GM18909 (cell line): Measurements from ENCODE around the gene C17orf75.

Experiments used
- ATAC-seq: cut with Tn5 transposase; IDR thresholded peaks from one replicate; pipeline ENCODE4 v1.9.1; 2021; ENCODE audit warnings: mild to moderate bottlenecking; ENCODE audit not compliant: unreplicated experiment, poor library complexity

C17orf75 gene

DNA sequence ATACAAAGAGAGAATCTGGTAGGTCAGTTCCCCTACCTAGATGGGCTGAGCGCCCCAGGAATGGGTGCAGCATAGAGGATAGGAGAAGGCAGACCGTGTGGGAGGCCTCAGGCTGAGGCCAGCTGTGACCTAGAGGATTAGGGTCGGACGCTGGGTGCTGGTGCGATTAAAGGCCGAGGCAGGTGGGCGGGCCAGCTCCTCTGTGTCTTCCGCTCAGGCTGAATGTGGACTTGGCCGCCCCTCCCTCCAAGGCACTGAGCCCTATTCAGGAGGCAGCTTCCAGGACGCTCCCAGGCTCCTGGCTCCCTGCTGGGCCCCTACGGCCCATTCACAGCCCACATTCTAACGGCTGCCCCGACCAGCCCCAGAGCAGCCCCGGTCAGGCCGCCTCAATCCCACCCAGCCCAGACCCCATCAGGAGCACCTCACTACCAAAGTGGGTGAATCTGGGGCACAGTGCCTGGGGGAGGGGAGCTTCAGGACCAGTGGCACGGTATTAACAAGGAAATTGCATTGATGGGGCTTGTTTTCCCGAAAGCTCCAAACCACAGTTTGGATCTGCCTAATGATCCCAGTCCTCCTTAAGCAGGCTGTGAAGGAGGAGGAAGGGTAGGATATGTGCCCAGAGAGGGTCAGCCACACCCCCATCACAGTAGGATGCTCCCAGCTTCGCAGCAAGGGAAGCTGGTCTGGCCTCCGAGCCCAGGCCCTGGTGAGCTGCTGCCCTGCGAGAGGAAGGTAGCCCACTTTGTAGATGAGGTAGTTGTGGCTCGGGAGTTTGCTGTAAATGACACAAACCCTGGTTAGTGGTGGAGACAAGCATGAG is 61.9 kb downstream of the C17orf75 start:
- no peak for ATAC-seq

DNA sequence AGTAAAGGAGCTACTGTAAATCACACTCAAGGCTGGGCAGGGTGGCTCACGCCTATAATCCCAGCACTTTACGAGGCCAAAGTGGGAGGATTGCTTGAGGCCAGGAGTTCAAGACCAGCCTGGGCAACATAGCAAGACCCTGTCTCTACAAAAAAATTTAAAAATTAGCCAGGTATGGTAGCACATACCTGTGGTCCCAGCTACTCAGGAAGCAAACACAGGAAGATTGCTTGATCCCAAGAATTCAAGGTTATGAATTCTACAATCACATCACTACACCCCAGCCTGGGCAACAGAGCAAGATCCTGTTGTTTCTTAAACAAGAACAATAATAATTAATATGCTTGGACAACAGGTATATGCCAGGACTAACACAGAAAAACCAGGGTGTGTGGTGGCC is 63.2 kb downstream of the C17orf75 start:
- ATAC-seq, result no peak
